ENCODE results near the gene SCTR.
"Not testable (repeated sequence)": the region's sequence is repeated elsewhere in the genome, so short reads cannot be mapped to it uniquely, and the experiment has no call there.

Gene SCTR

DNA sequence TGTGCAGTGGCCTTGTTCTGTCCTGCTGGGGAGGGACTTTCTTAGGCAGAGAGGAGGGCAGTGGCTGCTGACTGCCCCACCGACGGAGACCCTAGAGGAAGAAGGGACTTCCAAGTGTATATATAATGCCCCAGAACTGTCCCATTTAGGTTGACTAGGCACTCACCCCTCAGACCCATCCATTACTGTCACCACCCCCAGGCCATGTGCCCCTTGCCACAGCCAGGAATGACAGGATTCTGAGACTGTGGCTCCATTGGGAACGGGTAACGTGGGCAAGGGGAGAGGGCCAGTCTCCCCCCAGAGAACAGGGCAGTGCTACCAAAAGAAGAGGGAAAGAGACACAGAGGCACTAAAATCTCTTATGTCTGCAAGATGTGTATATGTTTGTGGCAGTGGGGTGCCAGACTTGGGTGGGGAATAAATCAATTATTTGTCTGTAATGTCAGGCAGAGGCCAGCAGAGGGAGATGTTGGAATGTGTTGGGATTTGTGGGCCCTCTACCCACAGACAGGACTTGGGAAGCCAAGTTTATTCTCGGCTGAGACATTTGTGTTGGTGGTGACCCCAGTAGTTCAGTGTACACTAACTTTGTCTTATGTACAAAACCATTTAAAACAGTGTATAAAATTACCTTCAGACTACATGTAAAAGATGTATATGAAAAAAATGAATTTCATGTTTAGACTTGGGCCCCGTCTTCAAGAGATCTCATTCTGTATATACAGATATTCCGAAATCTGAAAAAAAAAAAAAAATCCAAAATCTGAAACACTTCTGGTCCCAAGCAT is 116.7 kb downstream of the SCTR start:
- TF ChIP-seq, protein P1, sequence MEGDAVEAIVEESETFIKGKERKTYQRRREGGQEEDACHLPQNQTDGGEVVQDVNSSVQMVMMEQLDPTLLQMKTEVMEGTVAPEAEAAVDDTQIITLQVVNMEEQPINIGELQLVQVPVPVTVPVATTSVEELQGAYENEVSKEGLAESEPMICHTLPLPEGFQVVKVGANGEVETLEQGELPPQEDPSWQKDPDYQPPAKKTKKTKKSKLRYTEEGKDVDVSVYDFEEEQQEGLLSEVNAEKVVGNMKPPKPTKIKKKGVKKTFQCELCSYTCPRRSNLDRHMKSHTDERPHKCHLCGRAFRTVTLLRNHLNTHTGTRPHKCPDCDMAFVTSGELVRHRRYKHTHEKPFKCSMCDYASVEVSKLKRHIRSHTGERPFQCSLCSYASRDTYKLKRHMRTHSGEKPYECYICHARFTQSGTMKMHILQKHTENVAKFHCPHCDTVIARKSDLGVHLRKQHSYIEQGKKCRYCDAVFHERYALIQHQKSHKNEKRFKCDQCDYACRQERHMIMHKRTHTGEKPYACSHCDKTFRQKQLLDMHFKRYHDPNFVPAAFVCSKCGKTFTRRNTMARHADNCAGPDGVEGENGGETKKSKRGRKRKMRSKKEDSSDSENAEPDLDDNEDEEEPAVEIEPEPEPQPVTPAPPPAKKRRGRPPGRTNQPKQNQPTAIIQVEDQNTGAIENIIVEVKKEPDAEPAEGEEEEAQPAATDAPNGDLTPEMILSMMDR (IDR thresholded peaks at IDR 0.05; ENCODE audit: low read depth, low read length) = peak; percentile 77
- no peak for DNase-seq (ENCODE audit: extremely low read depth, low read depth)

DNA sequence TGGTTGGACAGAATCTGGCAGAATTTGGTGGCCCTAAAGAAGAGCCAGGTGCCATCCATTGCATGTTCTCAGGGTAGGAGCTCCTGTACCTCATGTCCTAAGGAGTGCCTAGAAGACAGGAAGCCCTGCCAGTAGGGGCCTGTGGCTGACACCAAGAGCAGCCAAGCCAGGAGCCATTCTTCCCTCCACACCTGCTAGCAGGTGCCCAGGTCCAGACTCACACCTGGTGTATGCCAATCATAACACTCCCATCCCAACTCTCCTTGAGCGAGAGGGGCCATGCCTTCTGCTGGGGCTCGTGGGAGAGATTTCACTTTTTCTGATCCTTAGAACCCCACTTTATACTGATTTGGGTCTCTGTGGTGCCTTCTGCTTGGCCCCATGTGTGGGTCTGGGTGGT is 119.1 kb downstream of the SCTR start:
- TF ChIP-seq, protein P1 (IDR thresholded peaks at IDR 0.05; ENCODE audit: low read depth, low read length) = no peak
- DNase-seq (ENCODE audit: extremely low read depth, low read depth) = no peak

DNA sequence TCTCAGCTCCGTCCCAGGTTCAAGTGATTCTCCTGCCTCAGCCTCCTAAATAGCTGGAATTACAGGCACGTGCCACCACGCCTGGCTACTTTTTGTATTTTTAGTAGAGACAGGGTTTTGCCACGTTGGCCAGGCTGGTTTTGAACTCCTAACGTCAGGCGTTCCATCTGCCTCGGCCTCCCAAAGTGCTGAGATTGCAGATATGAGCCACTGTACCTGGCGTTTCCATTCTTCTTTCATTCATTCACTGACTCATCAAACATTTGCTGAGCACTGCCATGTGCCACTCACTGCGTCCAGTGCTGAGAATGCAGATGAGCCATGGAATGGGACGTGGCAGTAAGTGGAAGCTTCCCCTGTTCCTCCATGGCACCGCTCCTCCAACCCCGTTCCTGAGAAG is 120.7 kb downstream of the SCTR start:
- DNase-seq (ENCODE audit: extremely low read depth, low read depth) = not testable (repeated sequence)

DNA sequence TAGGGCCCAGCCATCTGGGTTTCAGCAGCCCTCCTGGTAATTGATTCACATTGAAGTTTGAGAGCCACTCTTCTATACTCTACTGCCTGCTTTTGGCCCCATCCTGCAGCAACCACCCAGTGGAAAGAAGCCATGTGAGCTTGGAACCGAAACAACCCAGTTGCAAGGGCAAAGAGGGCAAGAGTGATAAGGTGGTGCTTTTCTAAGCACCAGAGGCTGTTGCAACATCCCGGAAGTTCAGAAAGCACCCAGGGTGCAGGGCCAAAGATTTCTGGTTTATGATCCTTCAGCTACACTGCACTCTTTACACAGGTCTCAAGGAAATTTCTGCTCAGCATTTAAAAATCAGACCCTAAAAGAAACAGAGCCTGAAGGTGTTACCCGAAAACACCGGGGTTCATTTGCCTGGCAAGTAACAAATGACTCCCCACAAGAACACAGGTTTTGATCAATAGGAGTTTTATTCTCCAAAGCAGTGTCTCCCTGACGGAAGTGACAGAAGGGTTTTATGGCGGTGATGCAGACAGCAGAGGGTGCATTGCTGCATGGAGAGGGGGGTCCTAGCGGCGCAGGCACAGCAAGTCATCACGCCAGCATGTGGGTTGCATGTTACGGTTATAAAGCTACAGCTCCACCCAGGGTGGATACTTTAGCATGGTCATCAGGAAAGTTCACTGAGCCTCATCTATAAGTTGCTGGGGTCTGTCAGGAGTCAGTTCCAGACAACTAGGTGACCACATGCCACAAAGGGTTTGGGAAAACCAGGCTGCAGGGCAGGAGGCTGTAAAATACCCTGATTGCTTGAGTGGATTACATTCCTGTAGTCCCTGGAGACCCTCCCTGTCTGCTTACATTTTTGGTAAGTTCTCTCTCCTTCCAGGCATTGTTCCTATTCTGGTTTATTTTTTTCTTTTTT is 121.4 kb downstream of the SCTR start:
- DNase-seq (ENCODE audit: extremely low read depth, low read depth) = no peak
- TF ChIP-seq, protein P1 (IDR thresholded peaks at IDR 0.05; ENCODE audit: low read depth, low read length) = no peak

DNA sequence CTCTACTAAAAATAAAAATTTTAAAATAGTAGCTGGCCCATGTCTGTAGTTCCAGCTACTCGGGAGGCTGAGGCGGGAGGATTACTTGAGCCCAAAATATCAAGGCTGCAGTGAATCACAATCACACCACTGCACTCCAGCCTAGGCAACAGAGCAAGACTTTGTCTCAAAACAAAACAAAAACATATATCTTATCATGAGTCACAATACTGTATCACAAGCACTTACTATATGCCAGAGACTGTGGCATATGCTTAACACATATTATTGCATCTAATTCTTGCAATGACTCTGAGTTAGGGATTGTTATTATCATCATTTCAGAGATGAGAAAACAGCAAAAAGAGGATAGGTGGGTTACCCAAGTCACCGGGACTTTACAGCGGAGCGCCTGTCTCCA is 122.2 kb downstream of the SCTR start:
- TF ChIP-seq, protein P1 (IDR thresholded peaks at IDR 0.05; ENCODE audit: low read depth, low read length) = no peak

DNA sequence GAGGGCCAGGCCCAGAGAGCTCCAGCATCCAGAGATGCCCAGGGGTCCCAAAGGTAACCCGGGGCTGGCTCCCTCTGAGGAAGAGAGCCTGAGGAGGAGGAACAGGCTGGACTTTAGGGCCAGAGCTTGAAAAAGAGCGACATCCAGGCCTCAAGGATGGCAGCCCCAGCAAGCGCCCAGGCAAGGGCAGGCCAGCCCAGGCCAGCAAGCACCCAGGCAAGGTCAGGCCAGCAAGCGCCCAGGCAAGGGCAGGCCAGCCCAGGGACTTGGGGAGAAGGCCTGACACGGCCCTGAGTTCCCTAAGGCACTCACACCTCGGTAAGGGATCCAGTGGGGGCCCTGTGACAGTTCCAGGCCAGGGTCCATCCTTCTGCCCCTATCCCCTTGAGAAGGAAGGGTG is 127.1 kb downstream of the SCTR start:
- DNase-seq (ENCODE audit: extremely low read depth, low read depth) = no peak
- TF ChIP-seq, protein P1 (IDR thresholded peaks at IDR 0.05; ENCODE audit: low read depth, low read length) = no peak

More for the DNA sequence above, 122.2 kb downstream of the SCTR start:
- DNase-seq (ENCODE audit: extremely low read depth, low read depth) = no peak

DNA sequence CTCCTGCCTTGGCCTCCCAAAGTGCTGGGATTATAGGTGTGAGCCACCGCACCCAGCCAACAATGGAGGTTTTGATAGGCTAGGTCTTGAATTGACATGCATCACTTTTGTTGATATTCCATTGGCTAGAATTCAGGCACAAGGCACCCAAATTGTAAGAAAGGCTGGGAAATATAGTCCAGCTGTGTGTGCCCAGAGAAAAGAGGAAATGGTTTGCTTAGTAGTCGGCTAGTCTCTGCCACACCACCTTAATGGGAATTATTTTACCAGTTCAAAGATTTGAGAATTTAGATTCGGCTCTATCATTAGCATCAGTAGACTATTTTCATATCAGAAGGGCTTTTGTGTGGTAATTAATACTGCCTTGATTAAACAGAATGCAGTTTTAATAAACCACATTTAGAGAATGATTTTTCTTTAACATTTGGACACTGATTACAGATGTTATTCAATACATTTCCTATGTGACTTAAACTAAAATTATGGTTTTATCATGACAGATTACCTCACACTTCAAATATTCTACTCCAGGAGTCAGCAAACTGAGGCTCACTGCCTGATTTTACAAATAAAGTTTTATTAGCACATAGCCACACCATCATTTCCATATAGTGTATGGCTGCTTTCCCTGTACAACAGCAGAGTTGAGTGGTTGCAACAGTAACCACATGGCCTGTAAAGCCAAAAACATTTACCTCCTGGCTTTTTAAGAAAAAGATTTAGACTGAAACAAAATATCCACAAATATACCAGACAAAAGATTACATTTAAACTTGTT is 130.1 kb downstream of the SCTR start:
- TF ChIP-seq, protein P1 (IDR thresholded peaks at IDR 0.05; ENCODE audit: low read depth, low read length) = no peak
- DNase-seq (ENCODE audit: extremely low read depth, low read depth) = no peak
